IMR-90 (cell line): ENCODE measurements around the gene EFHD1. TPM values are rescaled to one million over a fixed set of nuclear protein-coding genes. Genes with fewer than 3 reads are reported as not detected.

Source experiments
- ATAC-seq: fragments of 200-7000 bp; cut with Tn5 transposase; 2 replicates; pipeline ENCODE4 v1.9.1; 2020; ENCODE audit warnings: low read depth, mild to moderate bottlenecking, moderate library complexity
- BruUV-seq: library from RNA; stranded (reverse); fragments of 400-500 nt; replicated peaks from 2 replicates; lab custom pipeline; 2021; lab: Mats Ljungman, UMichigan
- CTCF ChIA-PET: fragments of 300-600 bp; formaldehyde crosslinking; extraction: SDS; loops from one replicate; lab custom pipeline; 2021; ENCODE audit warnings: antibody characterized with exemption; lab: Yijun Ruan, JAX
- POLR2A ChIA-PET: fragments of 300-600 bp; sonication (Branson Sonifier 250); formaldehyde crosslinking; loops from one replicate; lab custom pipeline; 2022; ENCODE audit warnings: antibody characterized with exemption; ENCODE audit not compliant: unreplicated experiment; lab: Charles Lee
- DNase-seq: peaks from one replicate; pipeline ENCODE4 v3.0.0; 2013
- H2AFZ ChIP-seq: replicated peaks from 2 replicates; pipeline ENCODE3; 2013; ENCODE audit warnings: low read length, mild to moderate bottlenecking; ENCODE audit not compliant: poor library complexity
- H2AK5ac ChIP-seq: 2 replicates; pipeline ENCODE4 v1.6.1; 2013; ENCODE audit warnings: low read depth, low read length, inconsistent platforms
- H2AK9ac ChIP-seq: replicated peaks from 2 replicates; pipeline ENCODE3; 2013; ENCODE audit warnings: mild to moderate bottlenecking, low read depth, low read length, moderate library complexity; ENCODE audit not compliant: poor library complexity
- H2BK120ac ChIP-seq: 2 replicates; pipeline ENCODE4 v1.6.1; 2013; ENCODE audit warnings: low read depth, low read length, inconsistent platforms
- H2BK15ac ChIP-seq: 3 replicates; pipeline ENCODE4 v1.6.1; 2013; ENCODE audit warnings: low read depth, low read length, inconsistent platforms
- H2BK20ac ChIP-seq: 2 replicates; pipeline ENCODE4 v1.6.1; 2013; ENCODE audit warnings: low read depth, mild to moderate bottlenecking, inconsistent platforms, low read length, moderate library complexity
- H2BK5ac ChIP-seq: 2 replicates; pipeline ENCODE4 v1.6.1; 2013; ENCODE audit warnings: mild to moderate bottlenecking, low read depth, low read length, inconsistent platforms; ENCODE audit not compliant: poor library complexity, severe bottlenecking
- H3K14ac ChIP-seq: replicated peaks from 2 replicates; pipeline ENCODE4 v1.6.1; 2013; ENCODE audit warnings: low read depth, low read length, inconsistent platforms
- H3K18ac ChIP-seq: 2 replicates; pipeline ENCODE4 v1.6.1; 2013; ENCODE audit warnings: low read depth, low read length, control low read depth
- H3K23ac ChIP-seq: 2 replicates; pipeline ENCODE4 v1.6.1; 2013; ENCODE audit warnings: low read depth, low read length, inconsistent platforms
- H3K27ac ChIP-seq: 2 replicates; pipeline ENCODE4 v1.5.1; 2013; ENCODE audit warnings: mild to moderate bottlenecking, control low read depth, low read length; ENCODE audit not compliant: insufficient read depth
- H3K27me3 ChIP-seq: 2 replicates; pipeline ENCODE4 v1.6.1; 2013; ENCODE audit warnings: low read length; ENCODE audit not compliant: control insufficient read depth, insufficient read depth
- H3K36me3 ChIP-seq: 2 replicates; pipeline ENCODE4 v1.6.1; 2013; ENCODE audit warnings: low read length, mixed read lengths; ENCODE audit not compliant: control insufficient read depth, insufficient read depth
- H3K4ac ChIP-seq: 2 replicates; pipeline ENCODE4 v1.6.1; 2013; ENCODE audit warnings: low read depth, low read length, inconsistent platforms
- H3K4me1 ChIP-seq: 2 replicates; pipeline ENCODE4 v1.6.1; 2013; ENCODE audit warnings: low read length, mixed read lengths; ENCODE audit not compliant: control insufficient read depth, insufficient read depth
- H3K4me2 ChIP-seq: 2 replicates; pipeline ENCODE4 v1.6.1; 2013; ENCODE audit warnings: low read depth, mild to moderate bottlenecking, control low read depth, low read length, moderate library complexity
- H3K4me3 ChIP-seq: 2 replicates; pipeline ENCODE4 v1.5.1; 2013; ENCODE audit warnings: low read depth, mild to moderate bottlenecking, control low read depth, low read length, moderate library complexity; ENCODE audit not compliant: insufficient read depth
- H3K56ac ChIP-seq: 2 replicates; pipeline ENCODE4 v1.6.1; 2013; ENCODE audit warnings: low read length, inconsistent platforms; ENCODE audit not compliant: insufficient read depth; ENCODE audit errors: extremely low read depth
- H3K79me1 ChIP-seq, 2 experiments: 2 replicates each; pipeline ENCODE4 v1.6.1; 2013; ENCODE audit warnings: low read length in 2 of 2, inconsistent platforms in 1 of 2, low read depth in 1 of 2
- H3K9ac ChIP-seq: 2 replicates; pipeline ENCODE4 v1.6.1; 2013; ENCODE audit warnings: low read depth, low read length, control low read depth
- H3K9me1 ChIP-seq: 2 replicates; pipeline ENCODE4 v1.6.1; 2013; ENCODE audit warnings: low read length, inconsistent platforms; ENCODE audit not compliant: insufficient read depth
- H3K9me3 ChIP-seq: 2 replicates; pipeline ENCODE4 v1.6.1; 2013; ENCODE audit warnings: low read length; ENCODE audit not compliant: control insufficient read depth, insufficient read depth
- H4K20me1 ChIP-seq: 2 replicates; pipeline ENCODE4 v1.6.1; 2013; ENCODE audit warnings: low read length, inconsistent platforms; ENCODE audit not compliant: insufficient read depth
- H4K5ac ChIP-seq: 2 replicates; pipeline ENCODE4 v1.6.1; 2013; ENCODE audit warnings: mild to moderate bottlenecking, low read depth, low read length, control low read depth
- H4K8ac ChIP-seq, 2 experiments: 2 replicates each; pipeline ENCODE4 v1.6.1; 2013; ENCODE audit warnings: low read depth in 2 of 2, low read length in 2 of 2, control low read depth in 1 of 2, inconsistent platforms in 1 of 2
- H4K91ac ChIP-seq: 2 replicates; pipeline ENCODE4 v1.6.1; 2013; ENCODE audit warnings: low read depth, low read length, inconsistent platforms; ENCODE audit not compliant: insufficient read depth
- BHLHE40 ChIP-seq: fragments of 150-350 bp; IDR thresholded peaks from 2 replicates; pipeline ENCODE4 v1.6.1; 2016; ENCODE audit warnings: mild to moderate bottlenecking, low read depth, low read length
- MAFK ChIP-seq: IDR thresholded peaks from 2 replicates; pipeline ENCODE4 v1.6.1; 2012; ENCODE audit warnings: low read depth, low read length, improper control_type of control experiment
- dilution Hi-C: fragments of 300-500 bp; cut with HindIII; formaldehyde crosslinking; loops from one replicate; pipeline ENCODE4 v1.14.3; 2018; ENCODE audit warnings: low sequenced_read_pairs; ENCODE audit not compliant: unreplicated experiment
- in situ Hi-C: fragments of 300-500 bp; cut with MboI; formaldehyde crosslinking; loops from 3 replicates; pipeline ENCODE4 v1.14.3; 2019; ENCODE audit warnings: low sequenced_read_pairs, inconsistent platforms, mixed read lengths
- intact Hi-C: fragments of 100-400 bp; cut with micrococcal nuclease; formaldehyde crosslinking; loops from 2 replicates; pipeline ENCODE4 v1.10.0; 2022
- polyA plus RNA-seq, 3 experiments: library from polyadenylated mRNA; depleted of rRNA; stranded (reverse); fragments of >200 nt; gene quantifications; 2 replicates each; pipeline ENCODE4 v1.2.3, GENCODE V29; 2012; ENCODE audit warnings: low replicate concordance in 1 of 3
- total RNA-seq: library from RNA; depleted of rRNA; stranded (reverse); fragments of >200 nt; gene quantifications from 2 replicates; pipeline ENCODE4 v1.2.3, GENCODE V29; 2012

The EFHD1 gene
- total and polyA plus RNA-seq, 2 of the 4 experiments (the other 2 are of a cell fraction) = 0.27 TPM; not detected in 1

DNA sequence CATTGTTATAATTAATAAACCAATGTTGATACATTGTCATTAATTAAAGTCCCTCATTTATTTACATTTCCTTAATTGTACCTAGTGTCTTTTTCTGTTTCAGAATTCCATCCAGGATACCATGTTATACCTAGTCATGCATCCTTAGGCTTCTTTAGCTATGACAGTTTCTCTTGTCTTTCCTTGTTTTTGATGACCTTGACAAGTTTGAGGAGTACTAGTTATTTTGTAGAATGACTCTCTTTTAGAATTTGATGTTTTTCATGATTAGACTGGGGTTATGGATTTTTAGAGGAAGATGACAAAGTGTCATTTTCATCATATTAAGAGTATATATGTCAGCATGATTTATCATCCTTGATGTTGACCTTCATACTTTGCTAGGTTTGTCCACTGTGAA, 80.1 kb downstream of the EFHD1 start:
- no TSS peak for BruUV-seq
- Histone ChIP-seq H3K79me1 (peaks cover 22 to 43% of the 10 kb centered on the region in 2 experiments), H3K4ac (no peak overlapping the region), H2BK15ac (no peak overlapping the region), H2AFZ (no peak overlapping the region), H3K18ac (no peak overlapping the region), H3K27me3 (no peaks in the 10 kb centered on the region), H3K4me3 (no peak overlapping the region), H3K9ac (no peak overlapping the region), H3K23ac (no peak overlapping the region), H3K9me3 (no peaks in the 10 kb centered on the region), H4K91ac (no peak overlapping the region), H3K4me1 (peaks cover 2% of the 10 kb centered on the region), H3K56ac (no peak overlapping the region), H2AK5ac (no peak overlapping the region), H2AK9ac (no peak overlapping the region), H4K5ac (no peak overlapping the region), H2BK5ac (no peak overlapping the region), H3K27ac (no peak overlapping the region), H3K9me1 (no peaks in the 10 kb centered on the region), H3K36me3 (peaks cover 13% of the 10 kb centered on the region), H4K8ac (no peak overlapping the region), H2BK120ac (no peak overlapping the region), H3K4me2 (no peak overlapping the region), H3K14ac (no peak overlapping the region), H2BK20ac (no peak overlapping the region), H4K20me1 (peaks cover 26% of the 10 kb centered on the region)
- intact Hi-C loops (no loop called here), in situ Hi-C loops (no loop called here), dilution Hi-C loops (no loop called here)
- TF ChIP-seq BHLHE40 = no peak
- 0 out of 2 replicates have a peak, but pooled peaks have one; percentile 6 for TF ChIP-seq MAFK
- CTCF ChIA-PET = no interaction called here
- DNase-seq (no peak), ATAC-seq (no peak)
- POLR2A ChIA-PET = no interaction called here
